Measurements from ENCODE around the gene FSTL3.

The FSTL3 gene

DNA sequence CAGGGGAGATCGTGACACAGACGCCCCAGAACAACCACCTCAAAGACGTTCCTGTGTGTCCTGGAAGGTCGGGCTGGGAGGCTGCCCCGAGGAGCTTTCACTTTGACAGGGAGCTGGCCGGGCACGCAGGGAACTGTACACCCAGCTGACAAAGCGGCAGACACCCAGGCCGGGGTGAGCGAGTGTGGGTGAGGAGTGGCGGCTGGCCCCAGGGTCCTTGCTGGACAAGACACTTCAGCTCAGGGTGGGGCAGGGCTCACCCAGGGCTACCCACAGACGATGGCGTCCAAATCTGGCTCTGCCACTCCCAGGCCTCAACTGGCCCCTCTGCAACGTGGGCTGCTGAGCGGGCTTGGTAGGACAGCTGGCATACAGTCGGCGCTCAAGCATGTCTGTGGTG is 34.5 kb upstream of the FSTL3 start:
- TF ChIP-seq, protein P1, sequence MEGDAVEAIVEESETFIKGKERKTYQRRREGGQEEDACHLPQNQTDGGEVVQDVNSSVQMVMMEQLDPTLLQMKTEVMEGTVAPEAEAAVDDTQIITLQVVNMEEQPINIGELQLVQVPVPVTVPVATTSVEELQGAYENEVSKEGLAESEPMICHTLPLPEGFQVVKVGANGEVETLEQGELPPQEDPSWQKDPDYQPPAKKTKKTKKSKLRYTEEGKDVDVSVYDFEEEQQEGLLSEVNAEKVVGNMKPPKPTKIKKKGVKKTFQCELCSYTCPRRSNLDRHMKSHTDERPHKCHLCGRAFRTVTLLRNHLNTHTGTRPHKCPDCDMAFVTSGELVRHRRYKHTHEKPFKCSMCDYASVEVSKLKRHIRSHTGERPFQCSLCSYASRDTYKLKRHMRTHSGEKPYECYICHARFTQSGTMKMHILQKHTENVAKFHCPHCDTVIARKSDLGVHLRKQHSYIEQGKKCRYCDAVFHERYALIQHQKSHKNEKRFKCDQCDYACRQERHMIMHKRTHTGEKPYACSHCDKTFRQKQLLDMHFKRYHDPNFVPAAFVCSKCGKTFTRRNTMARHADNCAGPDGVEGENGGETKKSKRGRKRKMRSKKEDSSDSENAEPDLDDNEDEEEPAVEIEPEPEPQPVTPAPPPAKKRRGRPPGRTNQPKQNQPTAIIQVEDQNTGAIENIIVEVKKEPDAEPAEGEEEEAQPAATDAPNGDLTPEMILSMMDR (conservative IDR thresholded peaks at IDR 0.05; ENCODE audit: control insufficient read depth, insufficient read depth, low read depth, low read length) = no peak
- no peak overlapping the region for H3K4me3 ChIP-seq (ENCODE audit: control insufficient read depth, low read depth, low read length)
- no peak for DNase-seq (ENCODE audit: low read depth)

DNA sequence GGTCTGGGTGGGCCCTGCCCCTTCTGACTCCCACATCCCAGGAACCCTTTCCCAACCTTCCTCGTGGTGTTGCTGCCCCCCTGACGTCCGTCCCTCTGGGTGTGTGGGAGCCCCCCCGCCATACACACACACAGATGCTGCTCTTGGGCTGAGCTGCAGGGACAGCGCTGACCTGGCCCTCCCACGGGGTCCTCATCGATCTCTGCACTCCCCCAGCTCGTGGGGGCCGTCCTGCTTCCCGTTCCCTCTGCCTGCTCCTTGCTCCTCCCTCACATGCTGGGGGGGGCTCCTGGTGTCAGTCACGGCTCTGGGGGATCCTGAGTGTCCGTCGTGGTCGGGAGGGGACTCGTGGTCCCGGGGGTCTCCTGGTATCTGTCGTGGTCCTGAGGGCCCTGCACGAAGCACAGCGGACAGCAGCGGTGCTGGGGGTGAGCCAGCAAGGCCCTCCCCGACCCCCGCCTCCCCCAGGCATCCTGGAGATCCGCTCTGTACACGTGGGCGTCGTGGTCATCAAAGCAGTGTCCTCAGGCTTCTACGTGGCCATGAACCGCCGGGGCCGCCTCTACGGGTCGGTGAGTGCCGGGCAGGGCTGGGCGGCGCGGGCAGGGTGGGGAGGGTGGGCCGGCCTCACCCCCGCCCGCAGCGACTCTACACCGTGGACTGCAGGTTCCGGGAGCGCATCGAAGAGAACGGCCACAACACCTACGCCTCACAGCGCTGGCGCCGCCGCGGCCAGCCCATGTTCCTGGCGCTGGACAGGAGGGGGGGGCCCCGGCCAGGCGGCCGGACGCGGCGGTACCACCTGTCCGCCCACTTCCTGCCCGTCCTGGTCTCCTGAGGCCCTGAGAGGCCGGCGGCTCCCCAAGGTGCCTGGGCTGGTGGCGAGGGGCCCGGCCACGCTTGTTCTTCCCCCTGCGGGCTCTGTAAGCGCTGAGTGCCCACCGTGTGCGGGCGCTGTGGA is 33.1 kb upstream of the FSTL3 start:
- TF ChIP-seq, protein P1 (conservative IDR thresholded peaks at IDR 0.05; ENCODE audit: control insufficient read depth, insufficient read depth, low read depth, low read length) = no peak
- DNase-seq (ENCODE audit: low read depth) = no peak
- no peak overlapping the region for H3K4me3 ChIP-seq (ENCODE audit: control insufficient read depth, low read depth, low read length)

DNA sequence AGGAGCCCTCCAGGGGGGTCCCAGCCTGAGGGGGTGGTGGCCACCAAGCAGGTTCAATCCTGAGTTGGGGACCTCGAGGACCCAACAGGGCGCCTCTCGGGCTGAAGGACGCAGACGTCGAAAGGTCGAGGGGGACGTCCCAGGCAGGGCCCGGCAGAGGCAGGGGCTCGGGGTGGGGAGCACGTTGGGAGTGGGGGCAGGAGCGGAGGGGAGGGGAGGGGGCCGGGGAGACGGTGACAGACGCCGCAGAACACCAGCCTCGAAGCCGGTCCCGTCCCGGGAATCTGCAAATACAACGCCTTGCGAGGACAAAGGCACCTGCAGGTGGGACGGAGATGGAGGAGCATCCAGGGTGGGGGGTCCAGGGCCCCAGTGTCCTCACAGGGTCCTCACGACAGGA is 32.5 kb upstream of the FSTL3 start:
- H3K4me3 ChIP-seq (ENCODE audit: control insufficient read depth, low read depth, low read length) = no peak overlapping the region
- TF ChIP-seq, protein P1 (conservative IDR thresholded peaks at IDR 0.05; ENCODE audit: control insufficient read depth, insufficient read depth, low read depth, low read length) = no peak
- DNase-seq (ENCODE audit: low read depth) = no peak

DNA sequence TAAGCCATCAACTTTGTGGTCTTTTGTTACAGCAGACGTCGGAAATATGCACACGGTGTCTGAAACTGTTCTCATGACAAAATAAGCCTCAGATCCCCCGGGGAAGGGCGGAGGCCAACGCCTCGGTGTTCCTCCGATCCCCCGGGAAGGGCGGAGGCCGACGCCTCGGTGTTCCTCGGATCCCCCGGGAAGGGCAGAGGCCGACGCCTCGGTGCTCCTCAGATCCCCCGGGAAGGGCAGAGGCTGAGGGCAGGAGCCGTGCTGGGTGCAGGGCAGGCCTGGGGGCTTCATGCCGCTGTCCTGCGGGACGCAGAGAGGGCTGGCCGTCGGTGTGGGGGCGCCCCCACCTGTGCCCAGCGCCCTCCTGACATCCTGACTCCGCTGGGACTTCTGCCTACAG is 31.8 kb upstream of the FSTL3 start:
- H3K4me3 ChIP-seq (ENCODE audit: control insufficient read depth, low read depth, low read length) = no peak overlapping the region
- TF ChIP-seq, protein P1 (conservative IDR thresholded peaks at IDR 0.05; ENCODE audit: control insufficient read depth, insufficient read depth, low read depth, low read length) = no peak
- DNase-seq (ENCODE audit: low read depth) = no peak

DNA sequence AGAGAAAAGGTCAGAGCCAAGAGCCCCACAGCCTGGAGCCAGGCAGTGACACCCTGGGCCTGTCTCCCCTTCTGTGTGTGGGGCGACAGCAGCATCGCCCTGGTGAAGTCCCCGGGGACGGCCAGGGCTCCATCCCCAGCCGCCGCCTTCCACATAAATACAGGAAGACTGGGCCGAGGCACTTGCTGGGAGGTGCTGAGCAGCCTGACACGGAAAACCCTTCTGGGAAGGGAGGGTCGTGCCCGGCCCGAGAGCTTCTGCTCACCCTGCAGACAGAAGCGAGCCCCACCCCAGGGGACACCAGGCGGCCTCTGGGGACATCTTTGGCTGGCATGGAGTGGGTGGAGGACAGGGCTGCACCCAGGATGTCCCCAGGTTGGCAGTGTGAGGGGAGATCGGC is 31.4 kb upstream of the FSTL3 start:
- TF ChIP-seq, protein P1 (conservative IDR thresholded peaks at IDR 0.05; ENCODE audit: control insufficient read depth, insufficient read depth, low read depth, low read length) = no peak
- no peak overlapping the region for H3K4me3 ChIP-seq (ENCODE audit: control insufficient read depth, low read depth, low read length)
- no peak for DNase-seq (ENCODE audit: low read depth)

DNA sequence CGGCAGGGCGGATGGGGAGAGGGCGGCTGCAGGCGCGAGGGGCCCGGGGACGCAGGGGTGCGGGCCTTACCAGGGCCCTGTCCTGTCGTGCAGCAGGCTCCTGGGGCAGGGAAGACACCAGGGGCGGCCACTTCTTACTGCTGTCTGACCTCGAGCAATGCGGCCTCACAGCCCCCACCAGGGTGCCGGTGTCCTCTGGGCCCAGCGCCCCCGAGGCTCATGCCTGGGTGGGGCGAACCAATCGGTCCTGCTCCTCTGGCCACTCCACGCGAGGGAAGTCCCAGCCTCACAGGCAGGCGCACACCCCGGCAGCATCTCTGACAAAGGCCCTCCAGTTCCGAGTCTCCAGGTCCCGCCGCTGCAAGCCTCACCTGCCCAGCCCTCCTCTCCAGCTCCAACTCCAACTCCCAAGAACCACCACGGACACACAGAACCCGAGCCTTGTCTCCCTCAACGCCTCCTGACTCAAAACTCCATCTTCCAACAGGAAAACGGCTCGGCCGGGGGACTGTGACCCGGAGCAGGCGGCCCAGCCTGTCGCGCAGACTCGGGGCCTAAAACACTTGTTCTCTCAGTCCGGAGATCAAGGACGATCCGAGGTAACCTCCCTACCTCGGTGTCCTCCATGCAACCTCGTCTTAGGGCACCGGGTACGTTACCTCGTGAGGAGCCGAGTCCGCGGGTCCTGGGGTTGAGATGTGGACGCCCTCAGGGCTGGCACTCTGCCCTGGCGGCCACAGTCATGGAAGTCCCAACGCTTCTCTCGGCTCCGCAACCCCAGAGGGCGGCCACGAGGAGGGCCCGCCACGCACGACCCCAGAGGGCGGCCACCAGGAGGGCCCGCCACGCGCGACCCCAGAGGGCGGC is 30.0 kb upstream of the FSTL3 start:
- no peak for DNase-seq (ENCODE audit: low read depth)
- H3K4me3 ChIP-seq (ENCODE audit: control insufficient read depth, low read depth, low read length) = no peak overlapping the region
- TF ChIP-seq, protein P1 (conservative IDR thresholded peaks at IDR 0.05; ENCODE audit: control insufficient read depth, insufficient read depth, low read depth, low read length) = no peak
